GM21367 (cell line): ENCODE results near the gene OSTC.

ENCODE experiments used
- ATAC-seq: cut with Tn5 transposase; IDR thresholded peaks from one replicate; pipeline ENCODE4 v1.9.1; 2021; ENCODE audit not compliant: unreplicated experiment

OSTC gene

DNA sequence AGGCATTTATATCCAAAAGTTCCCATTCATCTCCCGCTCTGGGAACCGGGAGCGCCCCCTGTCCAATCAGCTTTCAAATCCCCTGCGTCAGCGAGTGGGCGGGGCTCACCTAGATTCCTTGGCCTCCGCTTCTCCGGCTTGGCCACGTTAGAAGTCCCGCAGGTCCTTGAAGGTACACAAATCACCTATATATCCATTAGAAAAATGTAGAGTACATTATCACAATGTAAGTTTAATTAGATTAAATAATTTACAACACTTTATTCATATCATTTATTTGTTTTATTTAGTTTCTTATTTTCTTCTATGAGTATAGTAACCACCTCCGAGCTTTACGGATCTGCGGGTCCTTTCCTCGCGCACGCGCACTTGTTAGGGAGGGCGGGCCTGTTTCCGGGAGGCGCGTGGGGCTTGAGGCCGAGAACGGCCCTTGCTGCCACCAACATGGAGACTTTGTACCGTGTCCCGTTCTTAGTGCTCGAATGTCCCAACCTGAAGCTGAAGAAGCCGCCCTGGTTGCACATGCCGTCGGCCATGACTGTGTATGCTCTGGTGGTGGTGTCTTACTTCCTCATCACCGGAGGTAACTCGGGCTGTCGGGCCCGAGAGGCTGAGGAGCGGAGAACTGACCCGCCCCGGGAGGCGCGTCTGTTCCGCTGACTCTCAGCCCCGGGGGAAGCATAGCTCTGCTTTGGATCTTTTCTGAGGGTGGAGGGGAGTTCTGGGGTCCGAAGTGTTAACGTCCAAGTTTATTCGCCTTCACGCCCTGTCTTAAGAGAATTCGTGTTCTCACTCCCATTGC, at the start of gene OSTC:
TSS of gene OSTC (plus strand) at position 388 of the 802 bp plus-strand sequence. CDS start at position 445, 57 bp downstream.
- ATAC-seq: peak; percentile 91

DNA sequence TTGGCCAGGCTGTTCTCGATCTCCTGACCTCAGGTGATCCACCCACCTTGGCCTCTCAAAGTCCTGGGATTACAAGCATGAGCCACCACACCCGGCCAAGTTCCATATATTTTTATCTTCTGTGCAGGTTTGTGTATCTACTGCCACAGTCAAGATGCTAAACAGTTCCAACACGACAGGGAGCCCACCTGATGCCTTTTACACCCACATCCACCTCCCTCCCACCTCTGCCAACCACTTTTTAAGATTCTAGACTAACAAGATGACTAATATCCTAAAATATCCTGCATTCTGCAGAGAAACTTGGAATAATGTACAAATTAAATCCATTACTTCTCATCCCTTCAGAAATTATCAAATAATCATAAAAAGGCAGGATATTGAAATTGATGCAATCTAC, 49.3 kb upstream of the OSTC start:
- ATAC-seq: no peak

DNA sequence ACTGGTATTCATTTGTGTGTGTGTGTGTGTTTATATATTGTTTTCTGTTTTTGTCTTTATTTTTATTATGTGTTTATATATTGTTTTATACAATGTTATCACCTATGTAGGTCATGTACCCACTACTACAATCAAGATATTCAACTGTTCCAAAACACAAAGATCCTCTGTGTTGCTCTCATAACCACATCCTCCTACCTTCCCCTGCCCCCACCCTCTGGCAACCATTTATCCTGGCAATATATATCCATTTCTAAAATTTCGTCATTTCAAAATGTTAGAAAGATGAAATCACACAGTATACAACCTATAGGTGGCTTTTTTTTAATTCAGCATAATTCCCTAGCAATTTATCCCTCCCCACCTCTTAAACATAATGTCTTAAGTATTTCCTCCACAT, 48.9 kb upstream of the OSTC start:
- no peak for ATAC-seq

DNA sequence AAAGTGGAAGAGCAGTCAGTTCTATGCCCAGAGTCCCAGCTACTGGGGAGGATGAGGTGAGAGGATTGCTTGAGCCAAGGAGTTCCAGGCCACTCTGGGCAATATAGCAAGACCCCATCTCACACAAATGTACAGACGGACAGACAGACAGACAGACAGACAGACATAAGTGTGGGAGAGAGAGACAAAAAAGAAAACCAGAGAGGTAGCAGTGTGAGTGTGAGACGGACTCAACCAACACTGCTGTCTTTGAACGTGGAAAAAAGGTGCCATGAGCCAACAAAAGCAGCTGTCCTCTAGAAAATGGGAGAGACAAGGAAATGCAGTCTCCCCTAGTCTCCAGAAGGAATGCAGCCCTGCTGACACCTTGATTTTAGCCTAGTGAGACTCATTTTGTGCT, 48.2 kb upstream of the OSTC start:
- no peak for ATAC-seq

DNA sequence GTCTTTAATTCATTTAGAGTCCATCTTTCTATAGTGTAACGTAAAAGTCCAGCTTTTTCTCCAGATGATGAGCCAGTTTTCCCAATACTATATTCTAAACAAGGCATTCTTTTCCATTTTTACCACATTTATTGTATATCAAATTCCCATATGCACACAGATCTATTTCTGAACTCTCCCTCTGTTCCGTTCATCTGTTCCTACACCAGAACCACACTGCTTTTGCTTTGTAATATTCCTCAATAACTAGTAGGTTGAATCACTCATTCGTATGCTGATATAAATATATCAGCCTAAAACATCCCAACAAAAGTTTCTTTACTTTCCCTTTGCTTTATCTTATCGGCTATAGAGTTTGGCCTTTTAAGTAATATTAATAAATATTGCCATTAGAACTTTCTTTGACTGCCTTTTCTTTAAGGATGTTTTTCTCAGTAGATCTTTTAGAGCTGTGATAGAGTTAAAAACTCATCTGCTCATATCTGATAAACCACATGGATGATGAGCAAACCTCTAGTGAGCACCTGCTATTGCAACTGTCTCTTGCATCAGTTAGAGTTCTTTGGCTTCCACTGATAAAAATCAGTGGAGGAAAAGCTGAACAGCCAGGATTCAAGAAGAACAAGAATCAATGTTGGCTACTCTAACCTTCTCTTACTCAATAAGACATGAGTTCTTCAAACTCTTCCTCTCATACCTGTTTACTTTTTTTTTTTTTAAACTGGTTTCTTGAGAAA, 43.2 kb upstream of the OSTC start:
- no peak for ATAC-seq

DNA sequence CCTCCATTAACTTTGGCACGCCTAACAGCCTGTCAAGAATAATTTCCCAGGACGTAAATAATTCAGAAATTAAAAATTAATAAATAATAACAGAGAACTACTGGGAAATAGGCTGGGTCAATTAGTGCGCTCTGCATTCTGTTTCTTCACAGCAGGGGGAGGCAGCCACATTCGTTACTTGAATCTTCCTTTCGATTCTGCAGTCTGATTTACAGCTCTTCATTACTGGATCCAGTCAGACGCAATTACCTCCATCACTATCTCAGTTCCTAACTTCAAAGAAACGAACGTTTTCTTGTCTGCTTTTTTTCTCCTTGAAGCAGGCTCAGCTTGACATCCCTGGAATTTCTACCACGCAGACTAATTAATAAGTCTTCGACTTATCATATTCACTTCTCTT, 39.0 kb upstream of the OSTC start:
- no peak for ATAC-seq

DNA sequence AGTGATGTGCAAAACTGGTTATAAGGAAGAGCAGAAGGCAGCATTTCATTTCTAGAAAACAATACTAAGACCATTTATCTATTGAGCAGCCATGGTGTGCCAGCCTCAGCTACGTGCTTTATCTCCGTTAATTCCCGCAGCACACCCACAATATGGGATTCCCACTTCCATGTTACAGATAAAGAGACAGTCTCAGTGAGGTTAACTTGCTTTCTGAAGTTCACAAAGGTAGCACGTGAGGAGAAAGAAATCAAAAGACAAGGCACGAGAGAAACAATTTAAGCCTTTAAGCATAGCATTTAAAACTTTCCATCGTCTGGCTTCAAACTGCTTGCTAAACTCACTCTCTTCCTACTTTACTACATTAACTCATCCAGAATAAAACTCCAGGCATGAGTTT, 38.0 kb upstream of the OSTC start:
- no peak for ATAC-seq

DNA sequence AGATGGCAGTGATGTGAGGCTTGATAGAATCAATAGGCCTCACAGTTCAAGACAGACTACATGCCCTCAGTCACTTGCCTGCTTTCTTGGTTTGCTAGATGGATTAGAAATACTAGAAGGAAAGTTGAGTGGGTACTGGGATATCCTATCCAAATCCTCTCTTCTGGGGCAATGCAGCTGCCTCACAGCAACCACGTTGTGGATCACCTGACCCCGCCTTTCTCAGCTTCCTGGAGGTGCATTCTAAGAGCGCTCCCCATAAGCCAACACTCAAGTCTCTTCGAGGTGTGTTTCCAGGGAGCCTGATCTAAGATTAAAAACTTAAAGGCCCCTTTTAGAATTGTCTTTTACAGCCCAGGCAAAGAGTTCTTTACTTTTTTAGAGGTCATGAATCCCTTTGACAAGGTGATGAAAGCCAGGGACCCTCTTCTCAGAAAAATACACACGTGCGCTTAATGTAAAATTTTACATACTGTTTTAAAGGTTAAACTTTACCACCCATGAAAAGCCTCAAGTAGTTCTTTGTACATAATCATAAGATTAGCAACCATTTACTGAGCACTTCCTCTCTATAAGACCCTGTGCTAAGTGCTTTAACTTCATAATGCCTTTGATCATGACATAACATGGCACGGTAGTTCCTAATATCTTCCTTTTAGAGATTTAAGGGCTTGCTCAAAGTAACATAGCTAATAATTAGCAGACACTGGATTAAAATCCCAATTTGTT, 30.9 kb upstream of the OSTC start:
- no peak for ATAC-seq

DNA sequence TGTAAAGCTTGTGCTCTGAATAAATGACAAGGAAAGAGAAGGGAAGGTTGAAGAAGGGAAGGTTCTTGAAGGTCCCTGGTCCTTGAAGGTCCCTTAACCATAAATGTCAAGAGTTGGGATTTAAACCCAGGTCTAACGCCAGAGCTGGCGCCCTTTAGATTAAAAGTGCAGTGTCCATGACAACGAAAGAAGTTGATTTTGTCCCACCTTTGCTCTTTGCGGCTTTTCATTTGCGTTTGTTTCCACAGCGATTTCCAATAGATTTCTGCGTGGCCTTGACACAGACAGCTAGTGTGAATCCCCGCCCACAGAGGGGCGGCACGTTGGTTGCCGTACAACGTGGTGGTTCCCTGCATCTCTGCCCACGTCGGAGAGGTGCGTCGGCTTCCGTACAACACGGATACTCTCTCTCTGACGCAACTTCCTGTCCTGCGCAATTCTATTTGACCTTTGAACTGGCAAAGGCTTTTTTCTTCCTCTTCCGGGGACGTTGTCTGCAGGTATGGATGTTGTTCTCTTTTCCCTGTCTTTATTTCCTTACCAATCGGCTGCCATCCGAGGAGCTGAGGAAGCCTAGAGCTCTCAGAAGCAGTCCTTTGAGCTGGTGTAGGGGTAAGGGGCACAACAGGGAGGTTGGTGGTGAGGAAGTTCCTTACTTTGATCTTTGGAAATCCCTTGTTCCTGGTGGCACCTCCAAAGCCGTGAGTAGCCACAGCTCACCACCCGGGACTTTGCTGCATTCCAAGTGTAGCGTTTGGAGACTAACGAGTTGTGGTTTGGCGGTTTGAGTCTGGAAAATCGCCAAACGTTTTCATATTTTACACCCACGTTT, 30.1 kb upstream of the OSTC start, which contains the start of gene RPL34:
TSS of gene RPL34 (plus strand) at position 476 of the 832 bp plus-strand sequence. CDS start 1,384 bp downstream, outside the sequence.
- peak; percentile 100 for ATAC-seq

DNA sequence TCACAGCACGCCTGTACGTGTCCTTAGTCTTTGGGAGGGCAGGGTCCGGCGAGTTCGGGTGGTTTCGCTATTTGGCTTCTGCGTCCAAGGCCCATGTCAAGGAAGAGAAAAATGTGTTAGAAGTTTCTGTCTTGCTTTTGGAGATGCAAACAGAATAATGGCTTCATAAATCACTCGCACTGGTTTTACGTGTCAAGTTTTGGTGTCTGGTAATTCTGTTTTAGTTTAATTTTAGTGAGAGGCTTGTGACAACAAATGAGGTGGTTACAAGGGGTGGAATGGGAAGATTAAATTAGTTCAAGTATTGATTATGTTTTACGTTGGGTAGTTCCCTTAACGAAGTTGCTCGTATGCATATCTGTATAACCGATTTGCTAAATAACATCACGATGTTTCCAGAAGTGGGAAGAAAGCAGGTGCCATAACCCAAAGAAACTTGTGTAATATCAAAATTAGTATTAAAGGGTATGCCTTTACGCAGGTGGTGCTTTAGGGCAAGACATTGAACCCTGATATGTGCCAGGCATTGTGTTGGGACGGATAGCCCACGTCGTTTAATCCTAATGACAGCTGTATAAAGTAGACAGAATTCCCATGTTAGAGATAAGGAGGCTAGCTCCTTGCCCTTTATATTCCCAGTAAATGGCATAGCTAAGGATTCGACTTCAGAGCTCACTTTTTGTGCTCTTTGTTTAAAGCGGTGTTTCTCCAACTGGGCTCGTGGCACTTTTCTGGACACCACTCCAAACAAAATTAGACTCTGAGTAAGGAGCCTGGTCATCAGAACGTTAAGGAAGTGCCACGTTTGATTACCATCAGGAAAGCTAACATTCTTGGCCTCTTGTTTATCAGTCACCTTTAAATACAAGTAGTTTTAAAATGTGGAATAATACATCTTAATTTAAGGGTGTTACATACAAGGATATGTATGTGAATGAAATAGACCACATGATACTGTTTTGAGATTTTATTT, 29.2 kb upstream of the OSTC start:
- ATAC-seq: no peak

DNA sequence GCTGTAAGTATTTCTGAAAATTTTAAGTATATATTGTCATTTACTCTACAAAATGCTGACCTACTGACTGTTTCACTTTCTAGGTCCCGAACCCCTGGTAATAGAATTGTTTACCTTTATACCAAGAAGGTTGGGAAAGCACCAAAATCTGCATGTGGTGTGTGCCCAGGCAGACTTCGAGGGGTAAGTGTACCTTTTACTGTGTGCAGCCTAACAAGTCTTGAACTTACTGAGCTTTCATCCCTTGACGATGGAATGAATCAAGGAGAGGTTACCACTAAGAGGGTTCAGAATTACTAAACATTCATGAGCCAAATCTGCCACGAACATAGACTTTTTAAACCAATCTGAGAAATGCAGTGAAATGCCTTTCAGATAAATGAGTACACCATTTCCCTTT, 28.4 kb upstream of the OSTC start:
- ATAC-seq: no peak

DNA sequence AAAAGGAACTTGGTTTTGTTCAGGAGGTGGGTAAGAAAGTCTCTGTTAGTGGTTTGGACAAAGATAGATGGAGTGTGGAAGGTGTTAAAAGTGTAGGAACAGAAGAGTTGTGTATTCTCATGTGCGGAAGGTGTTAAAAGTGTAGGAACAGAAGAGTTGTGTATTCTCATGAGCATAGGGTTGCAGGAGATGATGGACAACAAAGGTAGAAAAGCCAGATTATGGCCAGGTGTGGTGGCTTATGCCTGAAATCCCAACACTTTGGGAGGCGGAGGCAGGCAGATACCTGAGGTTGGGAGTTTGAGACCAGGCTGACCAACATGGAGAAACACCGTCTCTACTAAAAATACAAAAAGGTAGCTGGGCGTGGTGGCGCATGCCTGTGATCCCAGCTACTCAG, 27.6 kb upstream of the OSTC start:
- no peak for ATAC-seq

DNA sequence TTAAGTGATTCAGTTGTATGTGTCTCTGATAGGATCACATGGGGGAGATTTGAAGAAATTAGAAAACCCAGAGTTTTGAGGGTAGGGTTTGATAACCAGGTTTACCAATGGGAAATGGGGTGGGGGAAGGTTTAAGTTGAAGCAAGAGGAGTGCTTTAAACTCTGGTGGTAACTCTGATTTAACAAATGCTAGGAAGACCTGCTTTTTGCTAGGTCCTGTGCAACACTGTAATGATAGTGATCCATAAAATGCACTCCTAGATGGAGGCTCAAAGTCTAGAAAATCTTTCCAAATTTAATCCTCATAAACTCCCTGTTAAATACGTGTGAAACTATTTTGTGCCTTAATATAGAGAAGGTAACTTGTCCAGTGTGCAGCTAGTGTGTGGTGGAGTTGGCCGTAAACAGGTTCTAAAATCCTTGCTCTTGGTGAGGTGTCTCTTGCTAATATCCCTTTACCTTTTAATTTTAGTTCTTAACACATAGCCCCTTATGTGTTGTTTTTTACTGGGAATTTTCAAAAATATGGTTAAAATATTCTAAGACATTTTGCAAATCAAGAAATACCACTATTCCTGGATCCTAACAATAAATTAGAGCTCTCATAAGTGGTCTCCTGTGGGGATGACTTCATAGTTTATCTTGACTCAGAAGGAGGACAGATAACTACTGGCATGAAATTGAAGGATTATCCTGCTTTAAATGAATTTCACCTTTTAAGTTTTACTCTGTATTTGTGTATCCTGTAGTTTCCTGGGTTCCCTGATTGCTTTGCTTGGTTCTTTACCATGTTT, 25.9 kb upstream of the OSTC start:
- ATAC-seq: no peak

DNA sequence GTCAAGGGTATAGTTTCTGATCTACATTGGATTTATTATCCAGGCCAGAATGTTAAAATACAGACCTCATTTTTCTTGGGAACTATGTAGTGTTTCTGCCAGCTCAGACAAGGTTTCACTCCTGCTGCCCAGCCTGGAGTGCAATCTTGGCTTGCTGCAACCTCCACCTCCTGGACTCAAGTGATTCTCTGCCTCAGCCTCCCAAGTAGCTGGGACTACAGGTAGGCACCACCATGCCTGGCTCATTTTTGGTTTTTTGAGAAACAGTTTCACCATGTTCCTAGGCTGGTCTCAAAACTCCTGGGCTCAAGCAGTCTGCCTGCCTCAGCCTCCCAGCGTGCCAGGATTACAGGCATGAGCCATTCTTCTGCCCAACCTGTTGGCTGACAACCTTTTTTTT, 24.3 kb upstream of the OSTC start:
- no peak for ATAC-seq

DNA sequence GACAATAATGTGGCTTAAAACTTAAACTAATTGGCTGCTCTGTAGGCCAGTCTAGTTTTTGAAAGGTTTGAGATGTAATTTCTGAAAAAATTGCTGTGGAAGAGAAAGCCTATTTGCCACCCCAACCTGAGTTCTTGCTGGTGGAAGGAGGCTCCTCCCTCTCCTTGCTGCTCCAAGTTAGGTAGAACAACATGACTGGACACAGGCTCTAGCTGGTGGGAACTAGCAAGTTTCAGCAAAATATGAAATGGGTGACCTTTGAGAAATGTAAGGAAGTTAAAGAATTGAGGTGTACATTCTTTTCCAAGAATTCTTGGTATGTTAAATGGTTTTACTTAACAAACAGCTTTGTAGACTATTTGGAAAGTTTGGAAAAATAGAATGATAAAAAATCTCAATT, 22.0 kb upstream of the OSTC start:
- ATAC-seq: no peak

DNA sequence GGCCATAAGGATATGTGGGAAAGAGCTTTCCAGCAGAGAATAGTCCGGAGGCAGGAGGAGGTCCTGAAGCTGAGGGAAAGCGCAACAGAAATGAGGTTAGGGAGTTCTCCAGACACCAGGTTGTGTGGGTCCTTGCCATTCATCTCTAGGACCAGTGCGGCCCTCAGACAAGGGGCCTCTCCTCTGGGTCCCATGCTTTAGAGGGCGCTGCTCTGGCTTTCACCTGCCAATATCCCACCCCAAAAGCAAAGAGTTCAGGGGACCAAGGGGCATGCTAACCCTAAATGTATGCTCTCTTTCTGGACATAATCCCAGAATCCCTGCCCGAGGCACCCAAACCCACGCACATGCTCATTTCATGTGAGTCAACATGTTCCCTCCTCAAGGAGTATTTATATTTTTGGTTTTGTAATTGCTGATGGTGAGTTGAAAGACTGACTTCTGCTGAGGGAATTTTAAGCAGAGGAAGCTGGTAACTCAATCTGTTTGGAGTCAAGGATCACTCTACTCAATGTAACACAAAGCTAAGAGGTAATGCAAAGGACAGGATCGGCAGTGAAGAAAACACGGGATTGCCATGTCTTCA, 15.2 kb upstream of the OSTC start:
- ATAC-seq: no peak

DNA sequence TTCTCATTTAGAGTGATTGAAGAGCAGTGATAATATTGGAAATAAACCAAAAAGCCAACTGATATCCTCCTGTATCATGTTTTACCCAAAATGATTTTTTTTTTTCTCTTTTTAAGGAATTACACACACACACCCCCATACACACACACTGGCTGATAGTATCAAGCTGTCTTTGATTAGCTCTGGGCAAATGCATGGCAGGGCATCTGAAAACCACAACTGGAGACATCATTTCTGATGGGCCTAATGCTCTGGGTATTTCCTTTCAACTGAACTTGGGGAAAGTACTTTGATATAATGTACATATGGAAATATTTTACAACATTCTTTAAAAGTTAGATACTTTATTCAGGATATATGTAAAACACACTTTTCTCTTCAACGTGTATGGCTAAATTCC, 14.2 kb upstream of the OSTC start:
- no peak for ATAC-seq

DNA sequence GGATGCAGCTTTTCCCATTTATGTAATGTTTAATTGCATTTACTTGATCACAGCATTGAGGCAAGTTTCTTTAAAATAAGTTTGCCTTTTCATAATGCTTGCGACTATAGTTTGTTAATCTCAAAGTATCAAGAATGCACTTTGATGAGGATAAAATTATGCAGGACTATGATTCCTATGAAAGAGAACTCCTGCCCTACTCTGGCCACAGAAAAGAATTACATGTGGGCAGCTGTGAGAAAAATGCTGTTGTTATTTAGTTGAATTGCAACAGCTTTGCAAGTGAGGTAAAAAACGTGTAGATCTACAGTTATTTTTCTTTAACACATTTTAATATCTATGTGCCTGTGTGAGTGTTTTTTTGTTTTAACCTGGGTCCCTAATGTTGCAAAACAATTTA, 12.5 kb upstream of the OSTC start:
- ATAC-seq: no peak

DNA sequence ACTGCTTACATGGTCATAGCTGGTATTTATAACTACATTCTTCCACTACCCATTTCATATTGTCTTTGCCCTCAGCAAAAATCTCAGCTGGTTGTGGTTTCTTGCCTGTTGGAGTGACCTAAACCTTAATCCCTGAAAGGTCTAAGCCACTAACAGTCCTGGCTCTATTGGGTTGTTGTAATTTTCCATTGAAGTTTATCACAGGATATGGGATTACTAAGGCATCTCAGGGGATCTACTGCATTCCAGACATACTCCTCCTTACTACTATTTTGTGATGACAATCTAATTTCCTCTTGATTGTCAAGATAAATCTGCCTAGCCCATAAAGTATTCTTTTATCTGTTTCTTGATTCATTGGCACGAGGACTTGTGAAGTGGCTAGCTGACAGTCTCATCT, 6.2 kb upstream of the OSTC start:
- no peak for ATAC-seq
